Endothelial cell of umbilical vein (primary cell): ENCODE measurements around the gene ZCCHC14. TPM values are rescaled to one million over a fixed set of nuclear protein-coding genes. Genes with fewer than 3 reads are reported as not detected.

Source experiments
- BruUV-seq: library from RNA; stranded (reverse); fragments of 400-500 nt; replicated peaks from 2 replicates; lab custom pipeline; 2021; lab: Mats Ljungman, UMichigan
- CTCF ChIA-PET: fragments of 300-600, 350-600 bp; sonication (Branson Sonifier 250); formaldehyde crosslinking; loops from one replicate; lab custom pipeline; 2021; ENCODE audit warnings: antibody characterized with exemption, inconsistent platforms; lab: Charles Lee
- POLR2A ChIA-PET: fragments of 300-600, 350-600 bp; sonication (Branson Sonifier 250); formaldehyde crosslinking; loops from one replicate; lab custom pipeline; 2021; ENCODE audit warnings: antibody characterized with exemption, inconsistent platforms; lab: Charles Lee
- DNase-seq: peaks from one replicate; pipeline ENCODE4 v3.0.0-alpha.2; 2011; ENCODE audit warnings: low read depth, low spot score
- FAIRE-seq: peaks from 2 replicates; lab custom pipeline; 2011; peaks lifted over from hg19 to GRCh38; lab: Jason Lieb, UNC
- H2AFZ ChIP-seq: 2 replicates; pipeline ENCODE4 v1.6.0; 2012; ENCODE audit warnings: low read depth, low read length, control low read depth, inconsistent platforms
- H3K27ac ChIP-seq: 2 replicates; pipeline ENCODE4 v1.5.1; 2011; ENCODE audit warnings: low read depth, mild to moderate bottlenecking, control low read depth, low read length, moderate library complexity; ENCODE audit not compliant: insufficient read depth
- H3K27me3 ChIP-seq, 2 experiments: 2 replicates each; pipeline versions ENCODE4 v1.6.0 to v1.6.1; 2011; ENCODE audit warnings: low read length in 2 of 2, mixed read lengths in 1 of 2; ENCODE audit not compliant: control insufficient read depth in 2 of 2, insufficient read depth in 2 of 2
- H3K36me3 ChIP-seq, 2 experiments: 2 replicates in 1 of 2; 3 replicates in 1 of 2; pipeline ENCODE4 v1.5.1; 2011; ENCODE audit warnings: low read length in 2 of 2, mild to moderate bottlenecking in 1 of 2, moderate library complexity in 1 of 2; ENCODE audit not compliant: control insufficient read depth in 2 of 2, insufficient read depth in 2 of 2; ENCODE audit errors: extremely low read depth in 1 of 2
- H3K4me1 ChIP-seq: 3 replicates; pipeline ENCODE4 v1.5.1; 2011; ENCODE audit warnings: mild to moderate bottlenecking, low read length; ENCODE audit not compliant: control insufficient read depth, insufficient read depth; ENCODE audit errors: extremely low read depth
- H3K4me2 ChIP-seq: 2 replicates; pipeline ENCODE4 v1.6.1; 2011; ENCODE audit warnings: low read length, control low read depth, mixed read lengths; ENCODE audit not compliant: insufficient read depth
- H3K4me3 ChIP-seq, 3 experiments: fragments of 200-600 bp in 1 of 3; sonication (generic), shearing (Covaris generic) in 1 of 3; replicated peaks in 1 of 3; 2 replicates each; pipeline ENCODE4 v1.5.1; 2011 to 2016; ENCODE audit warnings: control low read depth in 3 of 3, low read length in 3 of 3, mild to moderate bottlenecking in 2 of 3, inconsistent platforms in 1 of 3, low read depth in 1 of 3, moderate library complexity in 1 of 3; ENCODE audit not compliant: insufficient read depth in 1 of 3
- H3K79me2 ChIP-seq: 2 replicates; pipeline ENCODE4 v1.6.0; 2012; ENCODE audit warnings: low read length, inconsistent platforms; ENCODE audit not compliant: control insufficient read depth, insufficient read depth
- H3K9ac ChIP-seq: replicated peaks from 2 replicates; pipeline ENCODE3; 2011; ENCODE audit warnings: low read length, control low read depth; ENCODE audit not compliant: insufficient read depth; ENCODE audit errors: extremely low read depth
- H3K9me1 ChIP-seq: replicated peaks from 3 replicates; pipeline ENCODE4 v1.6.0; 2011; ENCODE audit warnings: mild to moderate bottlenecking, low read length; ENCODE audit not compliant: control insufficient read depth, insufficient read depth; ENCODE audit errors: extremely low read depth
- H3K9me3 ChIP-seq: replicated peaks from 2 replicates; pipeline ENCODE4 v1.5.1; 2012; ENCODE audit warnings: low read length, inconsistent platforms; ENCODE audit not compliant: control insufficient read depth, insufficient read depth
- H4K20me1 ChIP-seq: replicated peaks from 2 replicates; pipeline ENCODE3; 2011; ENCODE audit warnings: mild to moderate bottlenecking, low read length; ENCODE audit not compliant: control insufficient read depth, insufficient read depth; ENCODE audit errors: extremely low read depth
- EZH2 ChIP-seq: IDR thresholded peaks from 2 replicates; pipeline ENCODE4 v1.6.1; 2012; ENCODE audit warnings: borderline replicate concordance, low read depth, mild to moderate bottlenecking, moderate library complexity, low read length, inconsistent platforms; ENCODE audit not compliant: severe bottlenecking
- FOS ChIP-seq: IDR thresholded peaks from 2 replicates; pipeline ENCODE4 v1.6.1; 2011; ENCODE audit warnings: mild to moderate bottlenecking, low read length, moderate library complexity, borderline replicate concordance; ENCODE audit not compliant: insufficient read depth
- GATA2 ChIP-seq: IDR thresholded peaks from 2 replicates; pipeline ENCODE4 v1.7.0; 2011; ENCODE audit warnings: low read depth, mild to moderate bottlenecking, moderate library complexity, mixed read lengths, low read length; ENCODE audit not compliant: insufficient read length, insufficient read depth
- JUN ChIP-seq: IDR thresholded peaks from 2 replicates; pipeline ENCODE4 v1.6.1; 2011; ENCODE audit warnings: borderline replicate concordance, low read depth; ENCODE audit not compliant: insufficient read length, insufficient read depth
- MYC ChIP-seq: IDR thresholded peaks from one replicate; pipeline ENCODE4 v1.6.1; 2011; ENCODE audit warnings: mild to moderate bottlenecking, low read depth, low read length
- POLR2A ChIP-seq: IDR thresholded peaks from 2 replicates; pipeline ENCODE4 v1.6.1; 2012; ENCODE audit warnings: low read depth, mild to moderate bottlenecking, control low read depth, low read length
- POLR2AphosphoS5 ChIP-seq: IDR thresholded peaks from 2 replicates; pipeline ENCODE4 v1.6.1; 2012; ENCODE audit warnings: low read depth, mild to moderate bottlenecking, control low read depth, low read length, moderate library complexity; ENCODE audit not compliant: insufficient read depth
- dilution Hi-C: fragments of 300-500 bp; cut with MboI; formaldehyde crosslinking; loops from one replicate; pipeline ENCODE4 v1.15.0; 2019; ENCODE audit warnings: low sequenced_read_pairs; ENCODE audit not compliant: extremely low pct_ligation_motif_present
- intact Hi-C: fragments of 100-400 bp; cut with micrococcal nuclease; formaldehyde crosslinking; loops from one replicate; pipeline ENCODE4 v1.10.0; 2022
- polyA plus RNA-seq, 4 experiments: library from polyadenylated mRNA; depleted of rRNA in 3 of 4; stranded (reverse) in 3 of 4; unstranded in 1 of 4; fragments of >200 nt; gene quantifications; 2 replicates each; pipeline versions ENCODE4 v1.2.1 to v1.2.3, GENCODE V29; 2011 to 2012; ENCODE audit warnings: missing spikeins in 1 of 4
- total RNA-seq: library from RNA; stranded (reverse); gene quantifications from 2 replicates; pipeline ENCODE4 v1.2.3, GENCODE V29; 2021
- TF ChIP-seq, protein P1 (sequence below): IDR thresholded peaks from 2 replicates; pipeline ENCODE4 v1.6.1; 2011; ENCODE audit not compliant: insufficient read depth, insufficient read length
- TF ChIP-seq, protein P2 (sequence below), 2 donors: IDR thresholded peaks; 1 replicate in 1 of 2; 2 replicates in 1 of 2; pipeline ENCODE4 v1.5.1; 2011; ENCODE audit warnings: low read length in 2 of 2, mild to moderate bottlenecking in 2 of 2, moderate library complexity in 2 of 2, control low read depth in 1 of 2, inconsistent platforms in 1 of 2, low read depth in 1 of 2; ENCODE audit not compliant: insufficient read depth in 1 of 2; ENCODE audit errors: extremely low read depth in 1 of 2

ZCCHC14 gene
- total and polyA plus RNA-seq, 2 donors (not counting 3 experiments of a cell fraction or from before 2014, with no cell fraction given) = 9.5 to 30.9 TPM

DNA sequence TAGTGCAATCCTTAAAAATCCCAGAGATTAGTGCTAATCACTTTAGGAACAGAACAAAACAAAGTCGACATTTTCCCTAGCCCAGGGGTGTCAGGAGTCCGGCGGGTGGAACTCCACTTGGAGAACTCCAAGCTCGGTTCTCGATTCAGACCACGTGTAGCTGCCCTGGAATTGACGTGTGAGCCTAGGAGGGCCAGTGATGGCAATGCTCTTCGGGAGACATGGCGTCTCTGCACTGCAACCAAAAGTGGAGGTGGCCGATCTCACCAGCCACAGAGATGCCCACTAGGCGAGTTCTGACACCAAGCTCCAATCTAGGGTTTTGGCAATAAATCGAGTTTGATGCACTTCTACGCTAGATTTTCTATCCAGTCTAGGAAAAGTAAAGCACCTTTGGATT is 83.0 kb downstream of the ZCCHC14 start:
- dilution Hi-C loops = no loop called here
- Histone ChIP-seq H3K27ac (no peak overlapping the region), H3K36me3 (peaks cover 4 to 45% of the 10 kb centered on the region in 2 experiments), H3K79me2 (no peaks in the 10 kb centered on the region), H3K9me3 (no peaks in the 10 kb centered on the region), H3K9me1 (no peaks in the 10 kb centered on the region), H3K4me3 (no peak overlapping the region), H3K4me2 (no peak overlapping the region), H2AFZ (no peak overlapping the region), H3K27me3 (no peaks in the 10 kb centered on the region), H4K20me1 (no peaks in the 10 kb centered on the region), H3K4me1 (peaks cover 20% of the 10 kb centered on the region), H3K9ac (no peak overlapping the region)
- ChIA-PET POLR2A (no interaction called here), CTCF (no interaction called here)
- DNase-seq (no peak), FAIRE-seq (no peak)
- TF ChIP-seq MYC (no peak), POLR2AphosphoS5 (no peak), POLR2A (no peak), GATA2 (no peak), JUN (no peak), FOS (no peak), EZH2 (no peak)
- TF ChIP-seq, protein P1, sequence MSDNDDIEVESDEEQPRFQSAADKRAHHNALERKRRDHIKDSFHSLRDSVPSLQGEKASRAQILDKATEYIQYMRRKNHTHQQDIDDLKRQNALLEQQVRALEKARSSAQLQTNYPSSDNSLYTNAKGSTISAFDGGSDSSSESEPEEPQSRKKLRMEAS = no peak
- TF ChIP-seq, protein P2, sequence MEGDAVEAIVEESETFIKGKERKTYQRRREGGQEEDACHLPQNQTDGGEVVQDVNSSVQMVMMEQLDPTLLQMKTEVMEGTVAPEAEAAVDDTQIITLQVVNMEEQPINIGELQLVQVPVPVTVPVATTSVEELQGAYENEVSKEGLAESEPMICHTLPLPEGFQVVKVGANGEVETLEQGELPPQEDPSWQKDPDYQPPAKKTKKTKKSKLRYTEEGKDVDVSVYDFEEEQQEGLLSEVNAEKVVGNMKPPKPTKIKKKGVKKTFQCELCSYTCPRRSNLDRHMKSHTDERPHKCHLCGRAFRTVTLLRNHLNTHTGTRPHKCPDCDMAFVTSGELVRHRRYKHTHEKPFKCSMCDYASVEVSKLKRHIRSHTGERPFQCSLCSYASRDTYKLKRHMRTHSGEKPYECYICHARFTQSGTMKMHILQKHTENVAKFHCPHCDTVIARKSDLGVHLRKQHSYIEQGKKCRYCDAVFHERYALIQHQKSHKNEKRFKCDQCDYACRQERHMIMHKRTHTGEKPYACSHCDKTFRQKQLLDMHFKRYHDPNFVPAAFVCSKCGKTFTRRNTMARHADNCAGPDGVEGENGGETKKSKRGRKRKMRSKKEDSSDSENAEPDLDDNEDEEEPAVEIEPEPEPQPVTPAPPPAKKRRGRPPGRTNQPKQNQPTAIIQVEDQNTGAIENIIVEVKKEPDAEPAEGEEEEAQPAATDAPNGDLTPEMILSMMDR (IDR thresholded peaks at IDR 0.05; ENCODE audit: extremely low read depth in 1 of 2, insufficient read depth in 1 of 2, low read depth in 1 of 2, low read length in 2 of 2) = no peak
- intact Hi-C loops = loop anchor here (5.0 to 10.0 kb wide), 2 partner anchors 83 to 355 kb away; partner anchors contain the start of genes KLHDC4 and ZCCHC14
- BruUV-seq = no TSS peak
